CD14-positive monocyte (primary cell): Measurements from ENCODE around the gene CDKL5. TPM values are rescaled to one million over a fixed set of nuclear protein-coding genes. Genes with fewer than 3 reads are reported as not detected.

Experiments
- DNase-seq, 3 donors: peaks; one replicate each; pipeline ENCODE4 v3.0.0-alpha.2; 2011 to 2022
- H2AFZ ChIP-seq: 2 replicates; pipeline ENCODE4 v1.6.0; 2012; ENCODE audit warnings: mild to moderate bottlenecking, low read depth, low read length, inconsistent platforms; ENCODE audit not compliant: insufficient read depth, poor library complexity, severe bottlenecking
- H3K27ac ChIP-seq, 2 donors: 1 replicate in 1 of 2; 2 replicates in 1 of 2; pipeline ENCODE4 v1.5.1; 2012 to 2013; ENCODE audit warnings: low read length in 2 of 2, control low read depth in 1 of 2, inconsistent platforms in 1 of 2, low read depth in 1 of 2, mild to moderate bottlenecking in 1 of 2
- H3K27me3 ChIP-seq, 2 donors: one replicate each; pipeline versions ENCODE4 v1.6.0 to v1.6.1; 2011 to 2013; ENCODE audit warnings: low read length in 2 of 2; ENCODE audit not compliant: control insufficient read depth in 2 of 2, insufficient read depth in 2 of 2
- H3K36me3 ChIP-seq, 2 donors: replicated peaks in 1 of 2; 1 replicate in 1 of 2; 2 replicates in 1 of 2; pipeline versions ENCODE4 v1.5.1 to v1.6.1; 2012 to 2013; ENCODE audit warnings: low read length in 2 of 2, control low read depth in 1 of 2, inconsistent platforms in 1 of 2, mild to moderate bottlenecking in 1 of 2; ENCODE audit not compliant: insufficient read depth in 2 of 2, control insufficient read depth in 1 of 2
- H3K4me1 ChIP-seq, 2 donors: 1 replicate in 1 of 2; 2 replicates in 1 of 2; pipeline versions ENCODE4 v1.5.1 to v1.6.1; 2012 to 2013; ENCODE audit warnings: low read length in 2 of 2, control low read depth in 1 of 2, inconsistent platforms in 1 of 2, mild to moderate bottlenecking in 1 of 2, moderate library complexity in 1 of 2; ENCODE audit not compliant: insufficient read depth in 2 of 2, control insufficient read depth in 1 of 2
- H3K4me2 ChIP-seq: replicated peaks from 2 replicates; pipeline ENCODE3; 2012; ENCODE audit warnings: low read length, moderate library complexity, mild to moderate bottlenecking; ENCODE audit not compliant: poor library complexity, severe bottlenecking; ENCODE audit errors: extremely low read depth
- H3K4me3 ChIP-seq, 3 experiments: fragments of 200-600 bp in 1 of 3; sonication (generic) in 1 of 3; replicated peaks in 1 of 3; 1 replicate in 2 of 3; 2 replicates in 1 of 3; pipeline ENCODE4 v1.5.1; 2011 to 2013; ENCODE audit warnings: low read length in 3 of 3, mild to moderate bottlenecking in 3 of 3, control low read depth in 2 of 3, low read depth in 2 of 3, inconsistent platforms in 1 of 3, moderate library complexity in 1 of 3
- H3K79me2 ChIP-seq: 2 replicates; pipeline ENCODE4 v1.6.0; 2012; ENCODE audit warnings: mild to moderate bottlenecking, control low read depth, inconsistent platforms, low read length, moderate library complexity; ENCODE audit not compliant: insufficient read depth
- H3K9ac ChIP-seq: 2 replicates; pipeline ENCODE4 v1.6.0; 2017; ENCODE audit warnings: low read length, mild to moderate bottlenecking; ENCODE audit not compliant: insufficient read depth, poor library complexity, severe bottlenecking
- H3K9me3 ChIP-seq, 2 donors: replicated peaks in 1 of 2; 1 replicate in 1 of 2; 2 replicates in 1 of 2; pipeline versions ENCODE4 v1.5.1 to v1.6.1; 2012 to 2013; ENCODE audit warnings: low read length in 2 of 2, control low read depth in 1 of 2; ENCODE audit not compliant: control insufficient read depth in 1 of 2, insufficient read depth in 1 of 2
- H4K20me1 ChIP-seq: 2 replicates; pipeline ENCODE4 v1.6.0; 2012; ENCODE audit warnings: mild to moderate bottlenecking, low read length, control low read depth, moderate library complexity; ENCODE audit not compliant: insufficient read depth
- H3K27ac Mint-ChIP-seq, 7 donors: one replicate each; pipeline ENCODE4 v1.8.0; 2020; ENCODE audit warnings: mild to moderate bottlenecking in 7 of 7, mixed read lengths in 7 of 7, moderate library complexity in 6 of 7, inconsistent platforms in 2 of 7
- H3K27me3 Mint-ChIP-seq, 3 donors: one replicate each; pipeline ENCODE4 v1.8.0; 2021 to 2022; ENCODE audit warnings: low read depth in 3 of 3, mild to moderate bottlenecking in 3 of 3, mixed read lengths in 3 of 3, moderate library complexity in 3 of 3, inconsistent platforms in 1 of 3
- H3K36me3 Mint-ChIP-seq, 2 donors: one replicate each; pipeline ENCODE4 v1.8.0; 2020; ENCODE audit warnings: mixed read lengths in 2 of 2, inconsistent platforms in 1 of 2, mild to moderate bottlenecking in 1 of 2
- H3K4me1 Mint-ChIP-seq: one replicate; pipeline ENCODE4 v1.8.0; 2020; ENCODE audit warnings: mild to moderate bottlenecking, mixed read lengths
- H3K4me3 Mint-ChIP-seq, 2 donors: one replicate each; pipeline ENCODE4 v1.8.0; 2020; ENCODE audit warnings: mild to moderate bottlenecking in 2 of 2, mixed read lengths in 2 of 2, moderate library complexity in 1 of 2
- H3K9me3 Mint-ChIP-seq, 7 donors: one replicate each; pipeline ENCODE4 v1.8.0; 2020 to 2022; ENCODE audit warnings: mixed read lengths in 7 of 7, mild to moderate bottlenecking in 6 of 7, moderate library complexity in 6 of 7, inconsistent platforms in 2 of 7
- CTCF ChIP-seq: fragments of 200-600 bp; IDR thresholded peaks from one replicate; pipeline ENCODE4 v1.8.0; 2022; ENCODE audit warnings: antibody characterized with exemption, mild to moderate bottlenecking
- WGBS: methylation state at CpG from one replicate; pipeline ENCODE4 v1.1.5; 2013; ENCODE audit warnings: missing lambda C conversion rate; ENCODE audit not compliant: insufficient coverage; 5-methylcytosine and 5-hydroxymethylcytosine counted together
- intact Hi-C, 2 donors: fragments of 100-400 bp; cut with micrococcal nuclease; formaldehyde crosslinking; loops; one replicate each; pipeline versions ENCODE4 v1.15.0 to v1.15.1; 2023
- polyA plus RNA-seq, 3 donors: library from polyadenylated mRNA; depleted of rRNA in 1 of 3; unstranded in 2 of 3; stranded (reverse) in 1 of 3; fragments of 300-500 nt in 2 of 3; fragments of >200 nt in 1 of 3; fragmentation: Illumina TruSeq in 2 of 3; gene quantifications; 1 replicate in 2 of 3; 2 replicates in 1 of 3; pipeline ENCODE4 v1.2.3, GENCODE V29; 2012 to 2021

CDKL5 gene
- polyA plus RNA-seq, 3 donors = 0.54 to 3.6 (median 1.4) TPM

DNA sequence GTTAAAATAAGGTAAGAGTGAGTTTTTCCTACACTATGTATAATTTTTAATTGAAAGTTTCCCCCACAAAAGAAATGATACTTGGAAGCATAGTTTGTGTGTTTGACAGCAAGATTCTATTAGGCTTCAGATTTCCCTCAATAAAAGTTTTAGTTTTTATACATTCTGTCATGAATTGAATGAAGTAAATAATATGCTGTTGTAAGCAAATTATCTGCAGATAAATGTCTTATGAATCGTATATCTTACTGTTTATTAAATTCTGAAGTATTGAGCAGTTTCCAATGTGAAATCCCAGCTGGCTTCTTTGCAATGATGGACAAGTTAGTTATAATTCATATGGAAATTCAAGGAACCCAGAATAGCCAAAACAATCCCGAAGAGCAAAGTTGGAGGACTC, 213.0 kb downstream of the CDKL5 start:
- Histone ChIP-seq H3K4me1 (no peaks in the 10 kb centered on the region), H3K9me3 (no peaks in the 10 kb centered on the region), H3K4me3 (no peak overlapping the region), H3K27ac (no peak overlapping the region), H3K79me2 (no peaks in the 10 kb centered on the region), H3K36me3 (peaks cover 0 to 12% of the 10 kb centered on the region in 2 donors), H2AFZ (no peak overlapping the region), H3K4me2 (no peak overlapping the region), H3K27me3 (no peaks in the 10 kb centered on the region), H4K20me1 (no peaks in the 10 kb centered on the region), H3K9ac (no peak overlapping the region)
- Mint-ChIP-seq H3K9me3 (peaks cover 0 to 4% (median 0%) of the 10 kb centered on the region in 7 donors), H3K27ac (no peak overlapping the region), H3K27me3 (peaks cover 0 to 5% (median 1%) of the 10 kb centered on the region in 3 donors), H3K4me3 (no peak overlapping the region), H3K36me3 (peaks cover 6 to 10% of the 10 kb centered on the region in 2 donors), H3K4me1 (no peaks in the 10 kb centered on the region)
- intact Hi-C loops = no loop called here
- WGBS = no CpG with 5 or more reads among the region's 2 CpGs
- no peak for TF ChIP-seq CTCF
- DNase-seq = no peak

DNA sequence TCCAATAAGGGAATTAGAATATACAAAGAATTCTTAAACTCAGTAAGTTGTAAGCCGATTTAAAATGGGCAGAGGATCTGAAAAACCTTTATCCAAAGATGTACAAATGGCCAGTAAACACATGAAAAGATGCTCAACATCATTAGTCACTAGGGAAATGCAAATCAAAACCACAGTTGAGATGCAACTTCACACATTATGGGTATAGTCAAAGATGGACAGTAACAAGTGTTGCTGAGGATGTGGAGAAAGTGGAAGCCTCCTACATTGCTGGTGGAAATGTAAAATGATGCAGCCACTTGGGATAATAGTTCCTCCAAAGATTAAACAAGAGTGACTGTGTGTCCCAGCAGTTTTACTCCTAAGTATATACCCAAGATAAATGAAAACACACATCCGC, 213.9 kb downstream of the CDKL5 start:
- H3K36me3 ChIP-seq = peaks cover 0 to 3% of the 10 kb centered on the region in 2 donors
- H3K9me3 ChIP-seq = no peaks in the 10 kb centered on the region
- no peaks in the 10 kb centered on the region for H3K27me3 ChIP-seq
- no peak overlapping the region for H3K27ac Mint-ChIP-seq
- peaks cover 0 to 5% (median 1%) of the 10 kb centered on the region in 3 donors for H3K27me3 Mint-ChIP-seq
- peaks cover under 1 to 3% of the 10 kb centered on the region in 2 donors for H3K36me3 Mint-ChIP-seq
- no peak overlapping the region for H3K4me2 ChIP-seq
- WGBS = no CpG with 5 or more reads among the region's 2 CpGs
- intact Hi-C loops = no loop called here
- no peak overlapping the region for H3K9ac ChIP-seq
- no peak overlapping the region for H3K4me3 ChIP-seq
- H3K4me3 Mint-ChIP-seq = no peak overlapping the region
- H4K20me1 ChIP-seq = no peaks in the 10 kb centered on the region
- no peak overlapping the region for H2AFZ ChIP-seq
- no peak for TF ChIP-seq CTCF
- H3K9me3 Mint-ChIP-seq = peaks cover 0 to 4% (median 0%) of the 10 kb centered on the region in 7 donors
- no peak overlapping the region for H3K27ac ChIP-seq
- no peaks in the 10 kb centered on the region for H3K79me2 ChIP-seq
- no peak for DNase-seq
- no peaks in the 10 kb centered on the region for H3K4me1 ChIP-seq
- H3K4me1 Mint-ChIP-seq = no peaks in the 10 kb centered on the region
